ENCODE data around the gene SERGEF. TPM values are rescaled to one million over a fixed set of nuclear protein-coding genes. Genes with fewer than 3 reads are reported as not detected.

SERGEF gene
- total and polyA plus RNA-seq, 10 of the 15 experiments (the other 5 are each of a cell fraction or from before 2014, with no cell fraction given), result 14.6 to 27.8 (median 22.4) TPM

DNA sequence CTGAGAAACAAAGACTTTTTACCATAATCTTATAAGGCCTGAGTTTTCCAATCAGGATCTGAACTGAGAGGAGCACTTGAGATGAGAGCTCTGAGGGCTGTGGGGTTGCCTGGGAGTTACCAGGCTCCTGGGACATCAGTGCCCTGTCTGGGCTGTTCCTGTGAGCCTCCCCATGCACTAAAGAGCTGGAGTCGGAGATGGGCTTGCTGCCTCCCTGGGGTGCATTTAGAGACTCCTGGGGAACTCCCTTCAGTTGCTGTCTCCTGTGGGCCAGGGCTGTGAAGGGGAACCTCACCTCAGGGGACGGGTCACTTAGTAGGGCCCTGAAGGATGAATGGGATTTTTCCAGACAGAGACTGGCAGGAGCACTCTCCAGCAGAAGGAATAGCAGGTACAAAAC is 244.9 kb downstream of the SERGEF start:
- no peaks in the 10 kb centered on the region for H3K4me1 ChIP-seq (ENCODE audit: control insufficient read depth, insufficient read depth, low read length)
- 45% methylated on average over 2 of the region's 2 CpGs for WGBS (ENCODE audit: insufficient coverage, insufficient replicate concordance, low lambda C conversion rate, missing lambda C conversion rate)
- POLR2A ChIA-PET, result no interaction called here
- H3K4me2 ChIP-seq (ENCODE audit: control insufficient read depth, insufficient read depth), result no peak overlapping the region
- no peaks in the 10 kb centered on the region for H4K20me1 ChIP-seq (ENCODE audit: control insufficient read depth, insufficient read depth)
- no peak overlapping the region for H3K4me3 ChIP-seq
- DNase-seq (ENCODE audit: low read depth, low spot score) (no peak), FAIRE-seq (no peak), ATAC-seq (no peak)
- H3K27me3 ChIP-seq (replicated peaks in 1 of 2; ENCODE audit: control insufficient read depth in 2 of 2, insufficient read depth in 2 of 2, low read length in 1 of 2), result no peaks in the 10 kb centered on the region
- SMC1A ChIA-PET (ENCODE audit: uncharacterized antibody, unreplicated experiment), result no interaction called here
- H3K27ac ChIP-seq (ENCODE audit: control insufficient read depth, insufficient read depth), result no peak overlapping the region
- TF ChIP-seq ZNF384 (IDR thresholded peaks at IDR 0.05; ENCODE audit: borderline replicate concordance, low read depth, low read length) (no peak), ZNF24 (IDR thresholded peaks at IDR 0.05) (no peak), STAT3 (IDR thresholded peaks at IDR 0.05; ENCODE audit: low read depth, low read length) (no peak), NBN (IDR thresholded peaks at IDR 0.05) (no peak), ZZZ3 (IDR thresholded peaks at IDR 0.05; ENCODE audit: control insufficient read depth, insufficient read length, low read depth) (no peak), ESRRA (IDR thresholded peaks at IDR 0.05; ENCODE audit: low read length) (no peak), EGR1 (IDR thresholded peaks at IDR 0.05; ENCODE audit: borderline replicate concordance in 1 of 2, low read depth in 2 of 2, low read length in 2 of 2) (no peak), ZNF274 (IDR thresholded peaks at IDR 0.05; ENCODE audit: insufficient read depth, insufficient read length) (no peak), HDAC6 (IDR thresholded peaks at IDR 0.05; ENCODE audit: unreplicated experiment) (no peak), YY1 (IDR thresholded peaks at IDR 0.05; ENCODE audit: low read depth, low read length) (no peak), ZSCAN29 (IDR thresholded peaks at IDR 0.05) (no peak)
- TF ChIP-seq, protein P1, sequence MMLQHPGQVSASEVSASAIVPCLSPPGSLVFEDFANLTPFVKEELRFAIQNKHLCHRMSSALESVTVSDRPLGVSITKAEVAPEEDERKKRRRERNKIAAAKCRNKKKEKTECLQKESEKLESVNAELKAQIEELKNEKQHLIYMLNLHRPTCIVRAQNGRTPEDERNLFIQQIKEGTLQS (IDR thresholded peaks at IDR 0.05; ENCODE audit: borderline replicate concordance, extremely low read depth, low read depth, low read length), result no peak
- TF ChIP-seq, protein P2, sequence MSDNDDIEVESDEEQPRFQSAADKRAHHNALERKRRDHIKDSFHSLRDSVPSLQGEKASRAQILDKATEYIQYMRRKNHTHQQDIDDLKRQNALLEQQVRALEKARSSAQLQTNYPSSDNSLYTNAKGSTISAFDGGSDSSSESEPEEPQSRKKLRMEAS (IDR thresholded peaks at IDR 0.05; ENCODE audit: low read depth, low read length), result no peak
- TF ChIP-seq, protein P3, sequence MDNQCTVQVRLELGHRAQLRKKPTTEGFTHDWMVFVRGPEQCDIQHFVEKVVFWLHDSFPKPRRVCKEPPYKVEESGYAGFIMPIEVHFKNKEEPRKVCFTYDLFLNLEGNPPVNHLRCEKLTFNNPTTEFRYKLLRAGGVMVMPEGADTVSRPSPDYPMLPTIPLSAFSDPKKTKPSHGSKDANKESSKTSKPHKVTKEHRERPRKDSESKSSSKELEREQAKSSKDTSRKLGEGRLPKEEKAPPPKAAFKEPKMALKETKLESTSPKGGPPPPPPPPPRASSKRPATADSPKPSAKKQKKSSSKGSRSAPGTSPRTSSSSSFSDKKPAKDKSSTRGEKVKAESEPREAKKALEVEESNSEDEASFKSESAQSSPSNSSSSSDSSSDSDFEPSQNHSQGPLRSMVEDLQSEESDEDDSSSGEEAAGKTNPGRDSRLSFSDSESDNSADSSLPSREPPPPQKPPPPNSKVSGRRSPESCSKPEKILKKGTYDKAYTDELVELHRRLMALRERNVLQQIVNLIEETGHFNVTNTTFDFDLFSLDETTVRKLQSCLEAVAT (IDR thresholded peaks at IDR 0.05), result no peak
- TF ChIP-seq, protein P4, sequence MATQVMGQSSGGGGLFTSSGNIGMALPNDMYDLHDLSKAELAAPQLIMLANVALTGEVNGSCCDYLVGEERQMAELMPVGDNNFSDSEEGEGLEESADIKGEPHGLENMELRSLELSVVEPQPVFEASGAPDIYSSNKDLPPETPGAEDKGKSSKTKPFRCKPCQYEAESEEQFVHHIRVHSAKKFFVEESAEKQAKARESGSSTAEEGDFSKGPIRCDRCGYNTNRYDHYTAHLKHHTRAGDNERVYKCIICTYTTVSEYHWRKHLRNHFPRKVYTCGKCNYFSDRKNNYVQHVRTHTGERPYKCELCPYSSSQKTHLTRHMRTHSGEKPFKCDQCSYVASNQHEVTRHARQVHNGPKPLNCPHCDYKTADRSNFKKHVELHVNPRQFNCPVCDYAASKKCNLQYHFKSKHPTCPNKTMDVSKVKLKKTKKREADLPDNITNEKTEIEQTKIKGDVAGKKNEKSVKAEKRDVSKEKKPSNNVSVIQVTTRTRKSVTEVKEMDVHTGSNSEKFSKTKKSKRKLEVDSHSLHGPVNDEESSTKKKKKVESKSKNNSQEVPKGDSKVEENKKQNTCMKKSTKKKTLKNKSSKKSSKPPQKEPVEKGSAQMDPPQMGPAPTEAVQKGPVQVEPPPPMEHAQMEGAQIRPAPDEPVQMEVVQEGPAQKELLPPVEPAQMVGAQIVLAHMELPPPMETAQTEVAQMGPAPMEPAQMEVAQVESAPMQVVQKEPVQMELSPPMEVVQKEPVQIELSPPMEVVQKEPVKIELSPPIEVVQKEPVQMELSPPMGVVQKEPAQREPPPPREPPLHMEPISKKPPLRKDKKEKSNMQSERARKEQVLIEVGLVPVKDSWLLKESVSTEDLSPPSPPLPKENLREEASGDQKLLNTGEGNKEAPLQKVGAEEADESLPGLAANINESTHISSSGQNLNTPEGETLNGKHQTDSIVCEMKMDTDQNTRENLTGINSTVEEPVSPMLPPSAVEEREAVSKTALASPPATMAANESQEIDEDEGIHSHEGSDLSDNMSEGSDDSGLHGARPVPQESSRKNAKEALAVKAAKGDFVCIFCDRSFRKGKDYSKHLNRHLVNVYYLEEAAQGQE (IDR thresholded peaks at IDR 0.05; ENCODE audit: low read depth, low read length), result no peak
- TF ChIP-seq, protein P5, sequence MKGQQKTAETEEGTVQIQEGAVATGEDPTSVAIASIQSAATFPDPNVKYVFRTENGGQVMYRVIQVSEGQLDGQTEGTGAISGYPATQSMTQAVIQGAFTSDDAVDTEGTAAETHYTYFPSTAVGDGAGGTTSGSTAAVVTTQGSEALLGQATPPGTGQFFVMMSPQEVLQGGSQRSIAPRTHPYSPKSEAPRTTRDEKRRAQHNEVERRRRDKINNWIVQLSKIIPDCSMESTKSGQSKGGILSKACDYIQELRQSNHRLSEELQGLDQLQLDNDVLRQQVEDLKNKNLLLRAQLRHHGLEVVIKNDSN (IDR thresholded peaks at IDR 0.05; ENCODE audit: borderline replicate concordance, extremely low read length, insufficient read depth, low read depth, low read length), result no peak
- no TSS peak for BruUV-seq (replicated peaks)
- intact Hi-C loops (cut with micrococcal nuclease; ENCODE audit: unreplicated experiment) (no loop called here), in situ Hi-C loops (cut with MboI) (no loop called here)
- H3K79me2 ChIP-seq (ENCODE audit: control insufficient read depth, insufficient read depth, low read length), result no peaks in the 10 kb centered on the region
- H3K9ac ChIP-seq (ENCODE audit: control insufficient read depth, insufficient read depth, low read length), result no peak overlapping the region
- H3K36me3 ChIP-seq (ENCODE audit: control insufficient read depth in 2 of 2, insufficient read depth in 2 of 2, low read length in 1 of 2), result no peaks in the 10 kb centered on the region
- no peak overlapping the region for H2AFZ ChIP-seq (ENCODE audit: control insufficient read depth, low read depth, low read length)
- CTCF ChIA-PET, result interaction anchor here (1.1 kb wide), 1 partner anchor 211 kb away, joined by 5 read pairs; no protein-coding TSS in a partner anchor
- no peaks in the 10 kb centered on the region for H3K9me3 ChIP-seq (replicated peaks; ENCODE audit: control insufficient read depth, insufficient read depth, low read length)
- RAD21 ChIA-PET (ENCODE audit: unreplicated experiment), result interaction anchor here (1.5 kb wide), 1 partner anchor 36 kb away, joined by 3 read pairs; no protein-coding TSS in a partner anchor
